Activated B cell treated with CpG ODN at 0.5 μM for 24 hours (primary cell): ENCODE measurements around the gene B4GALT4. TPM values are rescaled to one million over a fixed set of nuclear protein-coding genes. Genes with fewer than 3 reads are reported as not detected.

ENCODE experiments used
- ATAC-seq: fragments of 200-7000 bp; cut with Tn5 transposase; one replicate; pipeline ENCODE4 v1.10.0; 2021; ENCODE audit warnings: low read depth, mild to moderate bottlenecking, moderate library complexity
- CTCF ChIA-PET: fragments of 350-600 bp; sonication (Branson Sonifier 250); formaldehyde crosslinking; loops from one replicate; lab custom pipeline; 2021; ENCODE audit warnings: antibody characterized with exemption; lab: Charles Lee
- POLR2A ChIA-PET: fragments of 350-600 bp; sonication (Branson Sonifier 250); formaldehyde crosslinking; loops from one replicate; lab custom pipeline; 2021; ENCODE audit warnings: antibody characterized with exemption; lab: Charles Lee
- DNase-seq: peaks from one replicate; pipeline ENCODE4 v3.0.0; 2022
- H3K27ac Mint-ChIP-seq: one replicate; pipeline ENCODE4 v1.8.0; 2020; ENCODE audit warnings: mixed read lengths
- H3K27me3 Mint-ChIP-seq: one replicate; pipeline ENCODE4 v1.8.0; 2021; ENCODE audit warnings: mixed read lengths
- H3K36me3 Mint-ChIP-seq: one replicate; pipeline ENCODE4 v1.8.0; 2021; ENCODE audit warnings: low read depth, mixed read lengths
- H3K4me1 Mint-ChIP-seq: one replicate; pipeline ENCODE4 v1.8.0; 2021; ENCODE audit warnings: mixed read lengths
- H3K4me3 Mint-ChIP-seq: one replicate; pipeline ENCODE4 v1.8.0; 2020; ENCODE audit warnings: mild to moderate bottlenecking, mixed read lengths
- H3K9me3 Mint-ChIP-seq: one replicate; pipeline ENCODE4 v1.8.0; 2020; ENCODE audit warnings: mixed read lengths
- intact Hi-C: fragments of 100-400 bp; cut with micrococcal nuclease; formaldehyde crosslinking; loops from one replicate; pipeline ENCODE4 v1.15.1; 2024
- total RNA-seq: library from RNA; stranded (reverse); gene quantifications from 2 replicates; pipeline ENCODE4 v1.2.3, GENCODE V29; 2022
- TF ChIP-seq, protein P1 (sequence below): fragments of 200-600 bp; IDR thresholded peaks from one replicate; pipeline ENCODE4 v1.8.0; 2022; ENCODE audit warnings: antibody characterized with exemption, mild to moderate bottlenecking

The B4GALT4 gene
- total RNA-seq, 1 donor from 2014 or later = 18.0 TPM

DNA sequence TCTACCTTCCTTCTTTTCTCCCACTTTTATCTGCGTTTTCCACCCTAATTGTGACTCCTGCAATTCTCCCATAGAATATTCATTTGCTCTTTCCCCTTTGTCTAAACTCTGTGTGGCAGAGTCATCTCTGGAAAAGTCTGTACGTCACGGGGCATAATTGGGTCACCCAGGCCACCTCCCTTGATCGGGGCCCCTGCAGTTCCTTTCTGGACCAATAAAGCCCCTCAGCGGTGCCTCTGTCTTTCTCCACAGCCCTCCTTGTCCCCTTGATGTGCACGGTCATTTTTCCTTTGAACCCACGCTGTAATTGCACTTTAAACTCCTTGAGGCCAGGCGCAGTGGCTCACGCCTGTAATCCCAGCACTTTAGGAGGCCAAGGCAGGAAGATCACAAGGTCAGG, 56.6 kb downstream of the B4GALT4 start:
- intact Hi-C loops = no loop called here
- no peak for ATAC-seq
- no peaks in the 10 kb centered on the region for H3K36me3 Mint-ChIP-seq
- DNase-seq = no peak
- no peaks in the 10 kb centered on the region for H3K4me1 Mint-ChIP-seq
- H3K27me3 Mint-ChIP-seq = peaks cover 4% of the 10 kb centered on the region
- no peak overlapping the region for H3K4me3 Mint-ChIP-seq
- POLR2A ChIA-PET = no interaction called here
- CTCF ChIA-PET = no interaction called here
- no peak overlapping the region for H3K27ac Mint-ChIP-seq
- TF ChIP-seq, protein P1, sequence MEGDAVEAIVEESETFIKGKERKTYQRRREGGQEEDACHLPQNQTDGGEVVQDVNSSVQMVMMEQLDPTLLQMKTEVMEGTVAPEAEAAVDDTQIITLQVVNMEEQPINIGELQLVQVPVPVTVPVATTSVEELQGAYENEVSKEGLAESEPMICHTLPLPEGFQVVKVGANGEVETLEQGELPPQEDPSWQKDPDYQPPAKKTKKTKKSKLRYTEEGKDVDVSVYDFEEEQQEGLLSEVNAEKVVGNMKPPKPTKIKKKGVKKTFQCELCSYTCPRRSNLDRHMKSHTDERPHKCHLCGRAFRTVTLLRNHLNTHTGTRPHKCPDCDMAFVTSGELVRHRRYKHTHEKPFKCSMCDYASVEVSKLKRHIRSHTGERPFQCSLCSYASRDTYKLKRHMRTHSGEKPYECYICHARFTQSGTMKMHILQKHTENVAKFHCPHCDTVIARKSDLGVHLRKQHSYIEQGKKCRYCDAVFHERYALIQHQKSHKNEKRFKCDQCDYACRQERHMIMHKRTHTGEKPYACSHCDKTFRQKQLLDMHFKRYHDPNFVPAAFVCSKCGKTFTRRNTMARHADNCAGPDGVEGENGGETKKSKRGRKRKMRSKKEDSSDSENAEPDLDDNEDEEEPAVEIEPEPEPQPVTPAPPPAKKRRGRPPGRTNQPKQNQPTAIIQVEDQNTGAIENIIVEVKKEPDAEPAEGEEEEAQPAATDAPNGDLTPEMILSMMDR = no peak
- no peaks in the 10 kb centered on the region for H3K9me3 Mint-ChIP-seq

DNA sequence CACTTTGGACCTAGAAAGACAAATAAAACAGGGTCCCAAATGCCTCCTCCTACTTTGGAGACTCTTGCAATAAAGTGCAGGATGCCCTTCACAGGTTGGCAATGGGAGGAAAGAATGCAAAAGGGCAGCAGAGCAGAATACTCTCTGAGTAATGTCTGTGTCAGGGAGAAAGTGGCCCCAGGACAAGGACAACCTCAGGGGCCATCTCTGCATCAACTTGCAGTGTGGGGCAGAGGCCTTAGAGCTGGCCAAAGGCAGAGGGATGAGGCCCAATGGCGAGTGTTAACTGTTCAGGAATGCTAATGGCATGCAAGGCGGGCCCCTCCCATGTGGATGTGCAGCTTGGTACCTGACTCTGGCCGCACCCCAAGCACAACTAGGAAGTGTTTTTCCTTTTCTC, 58.9 kb downstream of the B4GALT4 start:
- ATAC-seq = no peak
- ChIA-PET POLR2A (no interaction called here), CTCF (no interaction called here)
- Mint-ChIP-seq H3K36me3 (no peaks in the 10 kb centered on the region), H3K9me3 (no peaks in the 10 kb centered on the region), H3K4me1 (no peaks in the 10 kb centered on the region), H3K27ac (no peak overlapping the region), H3K4me3 (no peak overlapping the region), H3K27me3 (peaks cover 10% of the 10 kb centered on the region)
- intact Hi-C loops = no loop called here
- no peak for DNase-seq
- TF ChIP-seq, protein P1 = no peak

DNA sequence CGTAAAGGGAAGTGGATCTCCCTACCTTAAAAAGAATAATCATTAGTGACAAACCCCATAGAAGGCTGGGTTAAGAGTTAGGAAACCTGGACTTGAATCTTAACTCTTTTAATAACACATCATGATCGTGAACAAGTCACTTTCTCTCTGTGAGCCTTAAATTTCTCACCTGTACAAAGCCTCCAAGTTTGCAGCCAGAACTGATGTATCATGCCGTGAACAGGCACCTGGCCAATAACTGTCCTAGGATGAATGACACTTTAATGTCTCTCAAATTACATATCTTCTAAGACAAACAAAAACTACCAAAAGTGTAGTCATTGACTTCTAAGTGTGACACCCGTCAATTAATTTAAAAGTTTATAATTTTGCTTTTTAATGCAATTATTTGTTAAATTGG, 63.4 kb downstream of the B4GALT4 start:
- Mint-ChIP-seq H3K27me3 (peaks cover 10% of the 10 kb centered on the region), H3K9me3 (no peaks in the 10 kb centered on the region), H3K4me1 (no peaks in the 10 kb centered on the region), H3K36me3 (no peaks in the 10 kb centered on the region), H3K4me3 (no peak overlapping the region), H3K27ac (no peak overlapping the region)
- TF ChIP-seq, protein P1 = no peak
- CTCF ChIA-PET = no interaction called here
- POLR2A ChIA-PET = no interaction called here
- intact Hi-C loops = no loop called here
- DNase-seq = no peak
- ATAC-seq = no peak

DNA sequence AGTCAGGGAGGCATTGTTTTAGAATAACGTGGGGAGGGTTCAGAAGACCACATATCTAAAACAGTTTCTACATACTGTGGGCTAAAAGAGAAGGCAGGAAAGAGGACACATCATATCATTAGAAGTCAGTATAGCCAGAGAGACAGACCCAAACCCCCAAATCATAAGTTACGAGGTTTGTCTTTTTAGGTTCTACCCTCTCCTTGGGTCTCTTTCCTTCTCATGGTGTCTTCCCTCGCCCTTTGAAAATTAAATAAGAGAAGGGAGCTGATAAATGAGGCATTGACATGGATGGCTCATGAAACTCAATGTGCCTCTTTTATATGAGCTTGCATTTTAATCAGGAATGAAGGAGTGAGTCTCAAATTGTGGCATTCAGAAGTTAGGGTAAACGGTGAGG, 63.9 kb downstream of the B4GALT4 start:
- ChIA-PET POLR2A (no interaction called here), CTCF (no interaction called here)
- Mint-ChIP-seq H3K27ac (no peak overlapping the region), H3K27me3 (peaks cover 10% of the 10 kb centered on the region), H3K4me1 (no peaks in the 10 kb centered on the region), H3K4me3 (no peak overlapping the region), H3K9me3 (no peaks in the 10 kb centered on the region), H3K36me3 (no peaks in the 10 kb centered on the region)
- no peak for ATAC-seq
- no peak for DNase-seq
- TF ChIP-seq, protein P1 = no peak
- intact Hi-C loops = no loop called here

DNA sequence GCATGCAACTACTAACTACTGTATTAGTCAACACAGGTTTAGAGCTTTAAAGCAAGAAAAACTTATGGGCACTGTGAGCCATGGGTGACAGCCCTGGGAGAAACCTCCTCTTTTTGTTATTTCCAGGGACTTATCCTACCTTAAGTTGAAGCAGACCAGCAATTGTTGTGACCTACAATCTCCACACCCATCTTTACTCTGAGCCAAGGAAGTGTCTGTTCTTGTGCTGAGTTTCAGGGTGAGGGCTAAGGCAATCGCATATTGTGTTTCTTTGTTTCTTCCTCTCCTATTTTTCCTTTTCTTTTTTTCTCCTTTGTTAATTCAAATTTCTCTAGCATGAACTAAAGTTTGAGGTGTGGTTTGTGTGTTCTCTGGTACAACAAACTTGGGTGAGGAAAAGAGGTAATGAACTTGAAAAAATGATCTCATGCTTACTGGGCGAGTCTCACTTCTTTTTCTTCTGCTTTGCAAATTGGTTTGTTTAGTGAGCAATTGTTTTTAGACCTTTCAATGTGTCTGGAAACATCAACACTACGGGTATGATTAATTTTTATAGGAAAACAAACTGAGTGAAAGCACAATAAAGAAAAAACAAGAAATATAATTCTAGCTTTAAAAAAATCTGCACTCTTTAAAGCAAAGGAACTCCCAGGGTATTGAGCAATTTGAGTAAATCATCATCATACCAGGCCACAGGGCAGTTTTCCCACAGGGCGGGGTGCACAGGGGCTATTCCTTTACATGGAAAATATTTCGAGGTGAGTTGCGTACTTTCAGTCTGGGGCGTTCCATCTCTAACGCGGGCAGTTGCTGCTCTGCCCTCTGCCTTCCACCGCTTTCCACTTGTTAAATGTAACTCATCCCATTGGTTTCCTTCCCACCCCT, 64.6 kb downstream of the B4GALT4 start:
- ChIA-PET CTCF (no interaction called here), POLR2A (no interaction called here)
- DNase-seq = no peak
- Mint-ChIP-seq H3K4me3 (no peak overlapping the region), H3K4me1 (no peaks in the 10 kb centered on the region), H3K27me3 (peaks cover 10% of the 10 kb centered on the region), H3K36me3 (no peaks in the 10 kb centered on the region), H3K27ac (no peak overlapping the region), H3K9me3 (no peaks in the 10 kb centered on the region)
- TF ChIP-seq, protein P1 = no peak
- no peak for ATAC-seq
- intact Hi-C loops = no loop called here
